Ovary (tissue), 3 donors: ENCODE data around the gene COA6.

Experiments
- EP300 ChIP-seq: sonication (generic); formaldehyde crosslinking; IDR thresholded peaks from one replicate; pipeline ENCODE4 v1.6.1; 2017; ENCODE audit warnings: antibody characterized with exemption
- POLR2A ChIP-seq: fragments of 450-650 bp; IDR thresholded peaks from one replicate; pipeline ENCODE4 v1.6.1; 2017; ENCODE audit warnings: antibody characterized with exemption, mild to moderate bottlenecking, moderate library complexity
- TF ChIP-seq, protein P1 (sequence below), 3 donors: fragments of 450-650 bp in 2 of 3; fragments of 200-600 bp in 1 of 3; IDR thresholded peaks; one replicate each; pipeline versions ENCODE4 v1.5.1 to v1.8.0; 2016 to 2022; ENCODE audit warnings: antibody characterized with exemption in 3 of 3, mild to moderate bottlenecking in 1 of 3
- donor health status: DM: no; HTN: no; CAD: no.

DNA sequence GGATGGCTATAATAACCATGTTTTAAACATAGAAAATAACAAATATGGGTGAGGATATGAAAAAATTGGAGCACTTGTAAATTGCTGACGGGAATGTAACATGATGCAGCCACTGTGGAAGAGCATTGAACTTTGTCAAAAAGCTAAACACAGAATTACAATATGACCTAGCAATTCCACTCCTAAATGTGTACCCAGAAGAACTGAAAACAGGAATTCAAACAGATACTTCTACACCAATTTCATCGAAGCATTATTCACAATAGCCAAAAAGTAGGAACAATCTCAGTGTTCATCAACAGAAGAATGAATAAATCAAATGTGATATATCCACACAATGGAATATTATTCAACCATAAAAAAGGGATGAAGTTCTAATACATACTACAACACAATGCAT is 32.7 kb upstream of the COA6 start:
- TF ChIP-seq, protein P1, sequence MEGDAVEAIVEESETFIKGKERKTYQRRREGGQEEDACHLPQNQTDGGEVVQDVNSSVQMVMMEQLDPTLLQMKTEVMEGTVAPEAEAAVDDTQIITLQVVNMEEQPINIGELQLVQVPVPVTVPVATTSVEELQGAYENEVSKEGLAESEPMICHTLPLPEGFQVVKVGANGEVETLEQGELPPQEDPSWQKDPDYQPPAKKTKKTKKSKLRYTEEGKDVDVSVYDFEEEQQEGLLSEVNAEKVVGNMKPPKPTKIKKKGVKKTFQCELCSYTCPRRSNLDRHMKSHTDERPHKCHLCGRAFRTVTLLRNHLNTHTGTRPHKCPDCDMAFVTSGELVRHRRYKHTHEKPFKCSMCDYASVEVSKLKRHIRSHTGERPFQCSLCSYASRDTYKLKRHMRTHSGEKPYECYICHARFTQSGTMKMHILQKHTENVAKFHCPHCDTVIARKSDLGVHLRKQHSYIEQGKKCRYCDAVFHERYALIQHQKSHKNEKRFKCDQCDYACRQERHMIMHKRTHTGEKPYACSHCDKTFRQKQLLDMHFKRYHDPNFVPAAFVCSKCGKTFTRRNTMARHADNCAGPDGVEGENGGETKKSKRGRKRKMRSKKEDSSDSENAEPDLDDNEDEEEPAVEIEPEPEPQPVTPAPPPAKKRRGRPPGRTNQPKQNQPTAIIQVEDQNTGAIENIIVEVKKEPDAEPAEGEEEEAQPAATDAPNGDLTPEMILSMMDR (IDR thresholded peaks at IDR 0.05) = no peak
- TF ChIP-seq EP300 (no peak), POLR2A (no peak)
